Cardiac muscle cell (in vitro differentiated cells and primary cell): ENCODE results near the gene ATXN7L3. TPM values are rescaled to one million over a fixed set of nuclear protein-coding genes. Genes with fewer than 3 reads are reported as not detected.

ENCODE experiments used
- DNase-seq, 2 donors: peaks; one replicate each; pipeline versions ENCODE4 v3.0.0 to v3.0.0-alpha.2; 2010 to 2017; ENCODE audit warnings: low read depth in 1 of 2, low spot score in 1 of 2
- H3K27ac ChIP-seq: fragments of 200-600 bp; sonication (generic); 2 replicates; pipeline ENCODE4 v1.5.1; 2016
- H3K27me3 ChIP-seq: fragments of 200-600 bp; sonication (generic); 2 replicates; pipeline ENCODE4 v1.6.0; 2016; ENCODE audit warnings: control low read depth
- H3K36me3 ChIP-seq: fragments of 200-600 bp; sonication (generic); 2 replicates; pipeline ENCODE4 v1.5.1; 2016; ENCODE audit warnings: control low read depth
- H3K4me1 ChIP-seq: fragments of 200-600 bp; sonication (generic); 2 replicates; pipeline ENCODE4 v1.8.1; 2017; ENCODE audit warnings: low read depth, mild to moderate bottlenecking, mixed run types
- H3K4me3 ChIP-seq: fragments of 200-600 bp; sonication (generic); 2 replicates; pipeline ENCODE4 v1.5.1; 2016; ENCODE audit warnings: mild to moderate bottlenecking
- H3K9me3 ChIP-seq: fragments of 200-600 bp; sonication (generic); 2 replicates; pipeline ENCODE4 v1.5.1; 2017; ENCODE audit warnings: low read depth, mild to moderate bottlenecking, control low read depth
- CTCF ChIP-seq: IDR thresholded peaks from 2 replicates; pipeline ENCODE4 v1.5.1; 2012; ENCODE audit warnings: low read depth, mild to moderate bottlenecking, low read length
- polyA plus RNA-seq: library from polyadenylated mRNA; unstranded; fragments of >200 nt; fragmentation: Nextera tagmentation; extraction: Ambion mirVana; gene quantifications from 2 replicates; pipeline ENCODE4 v1.2.1, GENCODE V29; 2016
- total RNA-seq: library from RNA; depleted of rRNA; stranded (reverse); fragments of >200 nt; gene quantifications from 2 replicates; pipeline ENCODE4 v1.2.3, GENCODE V29; 2016

Gene ATXN7L3
- total and polyA plus RNA-seq, 2 experiments from 2014 or later = 24.7 to 91.0 TPM

DNA sequence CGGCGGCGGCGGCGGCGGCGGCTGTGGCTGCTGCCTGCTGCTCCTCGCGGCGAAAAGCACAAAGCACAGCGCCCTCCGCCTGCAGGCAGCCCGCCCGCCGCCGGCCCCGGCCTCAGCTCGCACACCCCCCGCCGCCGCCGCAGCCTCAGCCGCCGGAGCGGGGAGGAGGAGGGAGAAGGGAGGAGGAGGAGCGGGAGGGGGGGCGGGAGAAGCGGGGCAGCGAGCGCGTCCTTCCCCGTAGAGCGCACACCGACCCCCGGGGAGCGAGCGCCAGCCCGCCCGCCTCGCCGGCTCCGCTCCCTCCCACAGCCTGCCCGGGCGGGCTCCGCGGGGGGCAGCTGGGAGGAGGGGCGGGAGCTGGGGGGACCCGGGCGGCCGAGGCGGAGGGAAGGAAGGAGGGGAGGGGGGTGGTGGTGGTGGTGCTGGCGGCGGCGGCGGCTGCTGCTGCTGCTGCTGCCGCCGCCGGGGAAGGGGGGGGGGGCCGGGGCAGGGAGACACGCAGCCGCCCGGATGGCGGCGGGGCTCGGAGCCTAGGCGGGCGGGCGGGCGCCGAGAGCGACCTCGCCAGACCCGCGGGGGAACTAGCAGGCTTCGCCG lies 20.0 kb upstream of the ATXN7L3 start, which contains the start of gene UBTF:
Gene UBTF (minus strand): TSS at position 60 of the 597 bp plus-strand sequence. CDS start 1,446 bp downstream, outside the sequence.
- Histone ChIP-seq H3K27me3 (no peaks in the 10 kb centered on the region), H3K27ac (peak within 1 kb of the TSS; percentile 98), H3K9me3 (no peaks in the 10 kb centered on the region), H3K4me1 (peaks cover 16% of the 10 kb centered on the region), H3K36me3 (peaks cover 21% of the 10 kb centered on the region), H3K4me3 (peak within 1 kb of the TSS; percentile 100)
- no peak for TF ChIP-seq CTCF
- DNase-seq = peak; percentile 77 to 80

DNA sequence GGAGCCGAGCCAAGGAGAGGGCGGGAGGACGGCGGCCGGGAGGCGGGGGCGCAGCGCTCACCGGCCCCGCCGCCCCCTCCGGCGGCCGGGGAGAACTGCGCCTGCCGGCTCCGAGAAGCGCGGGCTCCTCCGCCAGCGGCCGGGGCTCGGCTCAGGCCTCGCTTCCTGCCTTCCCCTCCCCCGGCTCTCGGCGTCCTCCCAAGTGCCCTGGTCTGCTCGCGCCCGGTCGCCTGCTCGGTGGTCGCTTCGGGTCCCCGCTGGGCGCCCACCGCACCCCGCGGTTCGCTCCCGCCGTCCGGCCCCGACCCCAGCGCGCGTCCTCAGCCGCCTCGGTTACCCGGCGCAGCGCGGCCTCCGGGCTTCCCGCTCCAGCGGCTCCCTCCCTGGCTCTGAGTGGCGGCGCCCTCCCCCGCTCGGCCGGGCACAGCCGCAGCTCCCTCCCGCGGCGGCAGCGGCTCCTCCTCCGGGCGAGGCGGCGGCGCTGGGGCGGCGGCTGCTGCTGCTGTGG lies 19.5 kb upstream of the ATXN7L3 start:
- peak overlapping the region; percentile 98 for H3K27ac ChIP-seq
- H3K27me3 ChIP-seq = no peaks in the 10 kb centered on the region
- peak; percentile 24 for TF ChIP-seq CTCF
- H3K36me3 ChIP-seq = peaks cover 27% of the 10 kb centered on the region
- H3K9me3 ChIP-seq = no peaks in the 10 kb centered on the region
- peaks cover 16% of the 10 kb centered on the region for H3K4me1 ChIP-seq
- H3K4me3 ChIP-seq = peak overlapping the region; percentile 100
- peak in 1 of 2 donors; percentile 83 for DNase-seq

GRCh38 chr17:44218344-44219107 lies 18.8 kb upstream of the ATXN7L3 start:
- Histone ChIP-seq H3K36me3 (peaks cover 30% of the 10 kb centered on the region), H3K9me3 (no peaks in the 10 kb centered on the region), H3K27me3 (no peaks in the 10 kb centered on the region), H3K4me3 (peak overlapping the region; percentile 100), H3K4me1 (peaks cover 16% of the 10 kb centered on the region), H3K27ac (peak overlapping the region; percentile 98)
- peak; percentile 92 to 93 for DNase-seq
- TF ChIP-seq CTCF = peak; percentile 59

GRCh38 chr17:44217738-44218343 lies 18.2 kb upstream of the ATXN7L3 start:
- no peak for DNase-seq
- Histone ChIP-seq H3K36me3 (peaks cover 30% of the 10 kb centered on the region), H3K27me3 (no peaks in the 10 kb centered on the region), H3K27ac (peak overlapping the region; percentile 98), H3K4me3 (peak overlapping the region; percentile 100), H3K4me1 (peaks cover 12% of the 10 kb centered on the region), H3K9me3 (no peaks in the 10 kb centered on the region)
- TF ChIP-seq CTCF = no peak

- Histone ChIP-seq H3K36me3 (peaks cover 30% of the 10 kb centered on the region), H3K4me3 (no peak overlapping the region), H3K27ac (no peak overlapping the region), H3K4me1 (peaks cover 9% of the 10 kb centered on the region), H3K9me3 (no peaks in the 10 kb centered on the region), H3K27me3 (no peaks in the 10 kb centered on the region)
- TF ChIP-seq CTCF = no peak
- no peak for DNase-seq
Measured at GRCh38 chr17:44216694-44217093, 17.0 kb upstream of the ATXN7L3 start.
